H1 (cell line): ENCODE results near the gene NOL4L. TPM values are rescaled to one million over a fixed set of nuclear protein-coding genes. Genes with fewer than 3 reads are reported as not detected.

ENCODE experiments used
- CTCF ChIA-PET: fragments of 300-600 bp; sonication (Branson Sonifier 250); formaldehyde crosslinking; loops from one replicate; lab custom pipeline; 2021; ENCODE audit not compliant: partially characterized antibody; lab: Charles Lee
- POLR2A ChIA-PET: fragments of 300-600 bp; sonication (Branson Sonifier 250); formaldehyde crosslinking; loops from one replicate; lab custom pipeline; 2021; ENCODE audit warnings: inconsistent platforms; ENCODE audit not compliant: partially characterized antibody; lab: Charles Lee
- DNase-seq, 2 experiments: peaks; one replicate each; pipeline versions ENCODE4 v3.0.0 to v3.0.0-alpha.2; 2010 to 2022; ENCODE audit warnings: low spot score in 2 of 2, low read depth in 1 of 2, mixed read lengths in 1 of 2
- FAIRE-seq: peaks from 2 replicates; lab custom pipeline; 2011; peaks lifted over from hg19 to GRCh38; lab: Jason Lieb, UNC
- H2AFZ ChIP-seq: 2 replicates; pipeline ENCODE4 v1.8.1; 2012; ENCODE audit warnings: low read length, inconsistent platforms
- H2AK5ac ChIP-seq: 2 replicates; pipeline ENCODE4 v1.6.1; 2013; ENCODE audit warnings: low read depth, low read length
- H2BK120ac ChIP-seq: replicated peaks from 2 replicates; pipeline ENCODE3; 2013; ENCODE audit warnings: low read depth, low read length, inconsistent platforms
- H2BK12ac ChIP-seq: 2 replicates; pipeline ENCODE4 v1.6.1; 2013; ENCODE audit warnings: low read depth, low read length
- H2BK15ac ChIP-seq: 2 replicates; pipeline ENCODE4 v1.6.1; 2013; ENCODE audit warnings: low read length
- H2BK20ac ChIP-seq: 2 replicates; pipeline ENCODE4 v1.6.1; 2013; ENCODE audit warnings: low read length
- H2BK5ac ChIP-seq: 2 replicates; pipeline ENCODE4 v1.6.1; 2013; ENCODE audit warnings: low read depth, low read length
- H3K14ac ChIP-seq: 2 replicates; pipeline ENCODE4 v1.6.1; 2013; ENCODE audit warnings: inconsistent platforms; ENCODE audit not compliant: insufficient read length
- H3K18ac ChIP-seq: 2 replicates; pipeline ENCODE4 v1.6.1; 2013; ENCODE audit warnings: low read length; ENCODE audit errors: extremely low read depth
- H3K23ac ChIP-seq: 2 replicates; pipeline ENCODE4 v1.6.1; 2013; ENCODE audit warnings: inconsistent platforms; ENCODE audit not compliant: insufficient read length
- H3K23me2 ChIP-seq: 2 replicates; pipeline ENCODE4 v1.6.1; 2013; ENCODE audit warnings: low read depth, low read length
- H3K27ac ChIP-seq: 2 replicates; pipeline ENCODE4 v1.6.1; 2011; ENCODE audit warnings: low read depth, low read length, inconsistent platforms
- H3K27me3 ChIP-seq, 4 experiments: replicated peaks in 1 of 4; 1 replicate in 1 of 4; 2 replicates in 3 of 4; pipeline versions ENCODE4 v1.6.1 to v1.8.1; 2011 to 2013; ENCODE audit warnings: low read length in 3 of 4, mild to moderate bottlenecking in 3 of 4, inconsistent platforms in 2 of 4, mixed read lengths in 2 of 4, moderate library complexity in 1 of 4; ENCODE audit not compliant: control insufficient read depth in 3 of 4, insufficient read depth in 3 of 4; ENCODE audit errors: extremely low read depth in 1 of 4
- H3K36me3 ChIP-seq, 4 experiments: 2 replicates each; pipeline versions ENCODE4 v1.6.1 to v1.8.1; 2011 to 2013; ENCODE audit warnings: mild to moderate bottlenecking in 4 of 4, low read length in 3 of 4, moderate library complexity in 2 of 4, control low read depth in 1 of 4, inconsistent platforms in 1 of 4; ENCODE audit not compliant: insufficient read depth in 4 of 4, control insufficient read depth in 2 of 4
- H3K4ac ChIP-seq: replicated peaks from 2 replicates; pipeline ENCODE3; 2013; ENCODE audit warnings: low read length, low read depth, mixed read lengths, inconsistent platforms; ENCODE audit not compliant: insufficient read length
- H3K4me1 ChIP-seq, 4 experiments: replicated peaks in 1 of 4; 1 replicate in 1 of 4; 2 replicates in 3 of 4; pipeline versions ENCODE4 v1.6.1 to v1.8.1; 2011 to 2013; ENCODE audit warnings: low read length in 3 of 4, inconsistent platforms in 2 of 4, mixed read lengths in 1 of 4; ENCODE audit not compliant: insufficient read depth in 4 of 4, control insufficient read depth in 3 of 4
- H3K4me2 ChIP-seq, 2 experiments: 2 replicates each; pipeline versions ENCODE4 v1.6.1 to v1.8.1; 2011 to 2013; ENCODE audit warnings: low read depth in 2 of 2, low read length in 2 of 2, control low read depth in 1 of 2, inconsistent platforms in 1 of 2, mild to moderate bottlenecking in 1 of 2; ENCODE audit not compliant: insufficient read depth in 1 of 2
- H3K4me3 ChIP-seq, 4 experiments: fragments of 200-600, 300-600 bp in 1 of 4; sonication (generic), shearing (Covaris generic), sonication (Bioruptor Twin) in 1 of 4; 2 replicates each; pipeline versions ENCODE4 v1.5.1 to v1.8.1; 2011 to 2016; ENCODE audit warnings: low read length in 4 of 4, low read depth in 3 of 4, control low read depth in 2 of 4, inconsistent platforms in 2 of 4, mild to moderate bottlenecking in 2 of 4, mixed read lengths in 1 of 4, moderate library complexity in 1 of 4; ENCODE audit not compliant: insufficient read depth in 2 of 4; ENCODE audit errors: extremely low read depth in 1 of 4
- H3K56ac ChIP-seq: replicated peaks from 2 replicates; pipeline ENCODE3; 2013; ENCODE audit warnings: low read depth, mild to moderate bottlenecking, mixed read lengths, low read length, inconsistent platforms; ENCODE audit not compliant: insufficient read length
- H3K79me1 ChIP-seq: 2 replicates; pipeline ENCODE4 v1.6.1; 2013; ENCODE audit warnings: low read depth, low read length, control low read depth
- H3K79me2 ChIP-seq, 2 experiments: 2 replicates each; pipeline versions ENCODE4 v1.6.1 to v1.8.1; 2012 to 2013; ENCODE audit warnings: low read length in 2 of 2, mild to moderate bottlenecking in 2 of 2, inconsistent platforms in 1 of 2; ENCODE audit not compliant: insufficient read depth in 2 of 2, control insufficient read depth in 1 of 2
- H3K9ac ChIP-seq, 4 experiments: replicated peaks in 1 of 4; 1 replicate in 1 of 4; 2 replicates in 3 of 4; pipeline versions ENCODE4 v1.6.1 to v1.8.1; 2011 to 2013; ENCODE audit warnings: low read depth in 3 of 4, low read length in 3 of 4, control low read depth in 2 of 4, mild to moderate bottlenecking in 2 of 4, moderate library complexity in 2 of 4, inconsistent platforms in 1 of 4; ENCODE audit errors: extremely low read depth in 1 of 4
- H3K9me3 ChIP-seq, 2 experiments: 2 replicates each; pipeline versions ENCODE4 v1.6.1 to v1.8.1; 2012 to 2013; ENCODE audit warnings: mild to moderate bottlenecking in 2 of 2, moderate library complexity in 2 of 2, control low read depth in 1 of 2, inconsistent platforms in 1 of 2, low read depth in 1 of 2, low read length in 1 of 2, mixed read lengths in 1 of 2; ENCODE audit not compliant: insufficient read depth in 2 of 2
- H4K20me1 ChIP-seq, 2 experiments: replicated peaks in 1 of 2; 2 replicates each; pipeline versions ENCODE3 to v1.8.1; 2011 to 2013; ENCODE audit warnings: inconsistent platforms in 2 of 2, low read length in 2 of 2, mild to moderate bottlenecking in 1 of 2; ENCODE audit not compliant: insufficient read depth in 2 of 2, control insufficient read depth in 1 of 2
- H4K5ac ChIP-seq: 2 replicates; pipeline ENCODE4 v1.6.1; 2013; ENCODE audit warnings: low read length, low read depth, mixed read lengths, inconsistent platforms; ENCODE audit not compliant: insufficient read length
- H4K8ac ChIP-seq: 2 replicates; pipeline ENCODE4 v1.8.0; 2013; ENCODE audit warnings: mild to moderate bottlenecking, moderate library complexity, low read length, inconsistent platforms; ENCODE audit not compliant: insufficient read depth; ENCODE audit errors: extremely low read depth
- H4K91ac ChIP-seq: replicated peaks from 2 replicates; pipeline ENCODE3; 2013; ENCODE audit warnings: low read length, mixed read lengths, inconsistent platforms; ENCODE audit not compliant: insufficient read length
- KDM4A ChIP-seq: IDR thresholded peaks from one replicate; pipeline ENCODE4 v1.7.1; 2012; ENCODE audit warnings: low read depth, mild to moderate bottlenecking, moderate library complexity, low read length, inconsistent platforms; ENCODE audit not compliant: severe bottlenecking
- POU5F1 ChIP-seq: IDR thresholded peaks from 2 replicates; pipeline ENCODE4 v1.6.1; 2011; ENCODE audit warnings: low read depth, mild to moderate bottlenecking, low read length, moderate library complexity
- WGBS, 2 experiments: shearing (Covaris generic) in 1 of 2; methylation state at CpG; one replicate each; pipeline versions ENCODE4 v1.1.6 to v1.1.7; 2013 to 2015; ENCODE audit warnings: low lambda C conversion rate in 2 of 2, mixed read lengths in 2 of 2, inconsistent platforms in 1 of 2, low coverage in 1 of 2, missing lambda C conversion rate in 1 of 2; ENCODE audit not compliant: insufficient replicate concordance in 2 of 2, insufficient coverage in 1 of 2, insufficient read length in 1 of 2; ENCODE audit errors: extremely low coverage in 1 of 2, missing lambda C conversion rate in 1 of 2; 5-methylcytosine and 5-hydroxymethylcytosine counted together
- polyA plus RNA-seq, 7 experiments: library from polyadenylated mRNA; depleted of rRNA in 3 of 7; stranded (reverse) in 5 of 7; unstranded in 2 of 7; fragments of >200 nt in 5 of 7; fragments of 200-250 nt in 2 of 7; gene quantifications; 1 replicate in 5 of 7; 2 replicates in 1 of 7; 4 replicates in 1 of 7; pipeline versions ENCODE4 v1.2.1 to v1.2.3, GENCODE V29; 2011 to 2013; ENCODE audit warnings: missing spikeins in 2 of 7, mixed read lengths in 2 of 7
- total RNA-seq: library from RNA; stranded (reverse); fragmentation: NEBNext Ultra II Directional; extraction: Animal tissue kit (Norgen Biotek cat#: 25700); gene quantifications from 2 replicates; pipeline ENCODE4 v1.2.1, GENCODE V29; 2021

NOL4L gene
- total and polyA plus RNA-seq, 2 of the 8 experiments (the other 6 are each of a cell fraction or from before 2014, with no cell fraction given) = 15.3 to 23.7 TPM

DNA sequence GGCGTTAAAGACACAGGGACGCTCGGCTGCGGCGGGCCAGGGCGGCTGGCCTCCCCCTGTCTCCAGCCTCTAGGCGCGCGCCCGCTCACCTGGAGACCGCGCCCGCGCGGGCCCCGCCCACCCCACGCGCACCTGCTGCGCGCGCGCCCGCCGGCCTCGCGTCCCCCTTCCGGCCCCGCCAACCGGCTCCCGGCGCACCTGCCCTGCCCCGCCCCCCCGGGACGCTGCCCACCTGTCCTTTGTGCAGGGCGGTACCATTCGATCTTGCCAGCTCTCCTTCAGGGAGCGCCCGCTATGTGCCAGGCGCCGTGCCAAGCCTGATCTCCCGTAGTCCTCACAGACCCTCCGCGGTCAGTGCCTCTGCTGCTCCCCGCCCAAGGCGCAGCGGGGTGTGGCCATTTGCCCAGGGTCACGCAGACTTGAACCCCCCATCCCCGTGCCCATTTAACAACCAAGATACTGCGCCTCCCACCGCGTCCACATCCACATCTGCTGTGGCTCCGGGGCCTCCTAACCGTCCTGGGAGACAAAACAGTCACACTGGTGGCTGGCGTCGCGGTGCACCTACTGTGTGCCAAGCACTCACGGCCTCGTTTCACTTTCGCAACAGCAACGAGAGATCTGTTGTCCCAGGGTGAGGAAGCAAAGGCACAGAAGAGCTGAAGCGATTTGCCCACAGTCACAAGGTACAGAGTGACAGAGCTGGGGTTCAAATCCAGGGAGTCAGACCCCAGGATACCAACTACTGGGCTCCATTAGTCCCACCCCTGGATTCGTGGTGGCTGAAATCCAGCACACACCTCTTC is 48.1 kb downstream of the NOL4L start:
- H3K27me3 ChIP-seq = peaks cover 3 to 22% (median 20%) of the 10 kb centered on the region in 4 experiments
- TF ChIP-seq KDM4A (peak; percentile 25), POU5F1 (no peak)
- TF ChIP-seq, all 59 proteins: peak for 1
- Histone ChIP-seq H3K56ac (no peak overlapping the region), H3K23ac (no peak overlapping the region), H2BK120ac (no peak overlapping the region), H2BK5ac (no peak overlapping the region; the same call in 1 of the 2 replicates), H4K20me1 (peaks cover 0 to 5% of the 10 kb centered on the region in 2 experiments), H2BK12ac (0 out of 2 replicates have a peak overlapping the region, but pooled peaks have one; percentile 19), H3K4me3 (peak overlapping the region; percentile 4 to 60 (median 38); a peak in 6 of 8 replicates), H3K9me3 (no peaks in the 10 kb centered on the region), H3K36me3 (no peaks in the 10 kb centered on the region), H4K5ac (no peak overlapping the region), H3K79me1 (no peaks in the 10 kb centered on the region), H3K4me1 (peaks cover 10 to 24% (median 17%) of the 10 kb centered on the region in 4 experiments), H3K18ac (no peak overlapping the region), H3K27ac (no peak overlapping the region), H3K4ac (no peak overlapping the region), H3K14ac (no peak overlapping the region), H2BK20ac (no peak overlapping the region), H2AFZ (no peak overlapping the region), H3K79me2 (no peaks in the 10 kb centered on the region), H4K91ac (no peak overlapping the region), H3K9ac (no peak overlapping the region), H2AK5ac (no peak overlapping the region), H3K23me2 (peaks cover 11% of the 10 kb centered on the region), H4K8ac (no peak overlapping the region; the same call in 1 of the 2 replicates), H2BK15ac (no peak overlapping the region; the same call in 1 of the 2 replicates), H3K4me2 (peak overlapping the region; percentile 54 to 94)
- WGBS, 2 experiments = 21% methylated on average over 25 of the region's 62 CpGs; no CpG with 5 or more reads in 1 of the 2 experiments
- FAIRE-seq (no peak), DNase-seq (no peak)
- ChIA-PET CTCF (interaction anchor here (0.6 to 5.5 kb wide), 6 partner anchors 9 to 154 kb away, joined by 3 to 47 read pairs (median 8); no protein-coding TSS in a partner anchor), POLR2A (interaction anchor here (1.0 to 1.9 kb wide), 3 partner anchors 10 to 49 kb away, joined by 4 to 7 read pairs (median 4); no protein-coding TSS in a partner anchor)
